ENCODE data around the gene PPAT.

DNA sequence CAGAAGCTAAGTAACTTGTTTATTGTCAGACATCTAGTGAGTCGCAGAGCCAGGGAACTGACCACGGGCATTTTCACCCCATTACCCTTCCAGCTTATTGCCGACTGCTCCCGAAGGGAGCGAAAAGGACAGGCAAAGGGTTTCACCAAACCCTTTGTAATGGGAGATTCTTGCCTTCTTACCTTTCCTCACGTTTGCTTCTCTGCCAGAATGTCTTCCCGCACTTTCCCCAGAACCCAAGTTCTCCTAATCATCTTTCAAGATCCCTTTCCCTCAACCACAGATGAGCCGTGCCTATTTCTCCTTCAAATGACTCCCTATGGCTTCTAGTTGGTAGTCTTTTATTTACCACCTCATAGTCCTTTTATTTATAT is 31.5 kb upstream of the PPAT start:
- TF ChIP-seq, protein P1, sequence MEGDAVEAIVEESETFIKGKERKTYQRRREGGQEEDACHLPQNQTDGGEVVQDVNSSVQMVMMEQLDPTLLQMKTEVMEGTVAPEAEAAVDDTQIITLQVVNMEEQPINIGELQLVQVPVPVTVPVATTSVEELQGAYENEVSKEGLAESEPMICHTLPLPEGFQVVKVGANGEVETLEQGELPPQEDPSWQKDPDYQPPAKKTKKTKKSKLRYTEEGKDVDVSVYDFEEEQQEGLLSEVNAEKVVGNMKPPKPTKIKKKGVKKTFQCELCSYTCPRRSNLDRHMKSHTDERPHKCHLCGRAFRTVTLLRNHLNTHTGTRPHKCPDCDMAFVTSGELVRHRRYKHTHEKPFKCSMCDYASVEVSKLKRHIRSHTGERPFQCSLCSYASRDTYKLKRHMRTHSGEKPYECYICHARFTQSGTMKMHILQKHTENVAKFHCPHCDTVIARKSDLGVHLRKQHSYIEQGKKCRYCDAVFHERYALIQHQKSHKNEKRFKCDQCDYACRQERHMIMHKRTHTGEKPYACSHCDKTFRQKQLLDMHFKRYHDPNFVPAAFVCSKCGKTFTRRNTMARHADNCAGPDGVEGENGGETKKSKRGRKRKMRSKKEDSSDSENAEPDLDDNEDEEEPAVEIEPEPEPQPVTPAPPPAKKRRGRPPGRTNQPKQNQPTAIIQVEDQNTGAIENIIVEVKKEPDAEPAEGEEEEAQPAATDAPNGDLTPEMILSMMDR (IDR thresholded peaks at IDR 0.05), result no peak
- TF ChIP-seq POLR2A (IDR thresholded peaks at IDR 0.05), result no peak

Measured in heart left ventricle (tissue), 13 donors.